22Rv1 (cell line): ENCODE data around the gene APPL2.

Experiments used
- H3K27ac ChIP-seq: fragments of 450-650 bp; 2 replicates; pipeline ENCODE4 v1.5.1; 2017
- CTCF ChIP-seq: fragments of 450-650 bp; IDR thresholded peaks from 2 replicates; pipeline ENCODE4 v1.5.1; 2017; ENCODE audit warnings: mild to moderate bottlenecking
- ZFX ChIP-seq: fragments of 450-650 bp; IDR thresholded peaks from 2 replicates; pipeline ENCODE4 v1.6.1; 2017; ENCODE audit warnings: antibody characterized with exemption, borderline replicate concordance

APPL2 gene

GRCh38 chr12:105222726-105223351 is 13.1 kb downstream of the APPL2 start:
- TF ChIP-seq ZFX, result no peak
- TF ChIP-seq CTCF, result no peak
- H3K27ac ChIP-seq, result no peak overlapping the region

- TF ChIP-seq ZFX (no peak), CTCF (no peak)
- no peak overlapping the region for H3K27ac ChIP-seq
These were observed 13.7 kb downstream of the APPL2 start for GRCh38 chr12:105222284-105222655.

GRCh38 chr12:105221583-105222283 is 14.2 kb downstream of the APPL2 start:
- H3K27ac ChIP-seq, result no peak overlapping the region
- TF ChIP-seq ZFX (no peak), CTCF (no peak)

- TF ChIP-seq ZFX (no peak), CTCF (no peak)
- H3K27ac ChIP-seq, result peak overlapping the region; percentile 11; the same call in 1 of the 2 replicates
These were observed 15.1 kb downstream of the APPL2 start for GRCh38 chr12:105220929-105221290.

- H3K27ac ChIP-seq, result peak overlapping the region; percentile 11; the same call in 1 of the 2 replicates
- TF ChIP-seq ZFX (no peak), CTCF (no peak)
These were observed 15.6 kb downstream of the APPL2 start for GRCh38 chr12:105220150-105220928.

- no peak overlapping the region for H3K27ac ChIP-seq
- TF ChIP-seq CTCF (no peak), ZFX (no peak)
These were observed 16.5 kb downstream of the APPL2 start for GRCh38 chr12:105219261-105220028.
